HG02938 (cell line): Measurements from ENCODE around the gene CNOT9.
"Not testable (repeated sequence)": the region's sequence is repeated elsewhere in the genome, so short reads cannot be mapped to it uniquely, and the experiment has no call there.

Source experiments
- ATAC-seq: cut with Tn5 transposase; IDR thresholded peaks from one replicate; pipeline ENCODE4 v1.9.1; 2021; ENCODE audit warnings: mild to moderate bottlenecking, moderate library complexity; ENCODE audit not compliant: unreplicated experiment

CNOT9 gene, protein sequence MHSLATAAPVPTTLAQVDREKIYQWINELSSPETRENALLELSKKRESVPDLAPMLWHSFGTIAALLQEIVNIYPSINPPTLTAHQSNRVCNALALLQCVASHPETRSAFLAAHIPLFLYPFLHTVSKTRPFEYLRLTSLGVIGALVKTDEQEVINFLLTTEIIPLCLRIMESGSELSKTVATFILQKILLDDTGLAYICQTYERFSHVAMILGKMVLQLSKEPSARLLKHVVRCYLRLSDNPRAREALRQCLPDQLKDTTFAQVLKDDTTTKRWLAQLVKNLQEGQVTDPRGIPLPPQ

DNA sequence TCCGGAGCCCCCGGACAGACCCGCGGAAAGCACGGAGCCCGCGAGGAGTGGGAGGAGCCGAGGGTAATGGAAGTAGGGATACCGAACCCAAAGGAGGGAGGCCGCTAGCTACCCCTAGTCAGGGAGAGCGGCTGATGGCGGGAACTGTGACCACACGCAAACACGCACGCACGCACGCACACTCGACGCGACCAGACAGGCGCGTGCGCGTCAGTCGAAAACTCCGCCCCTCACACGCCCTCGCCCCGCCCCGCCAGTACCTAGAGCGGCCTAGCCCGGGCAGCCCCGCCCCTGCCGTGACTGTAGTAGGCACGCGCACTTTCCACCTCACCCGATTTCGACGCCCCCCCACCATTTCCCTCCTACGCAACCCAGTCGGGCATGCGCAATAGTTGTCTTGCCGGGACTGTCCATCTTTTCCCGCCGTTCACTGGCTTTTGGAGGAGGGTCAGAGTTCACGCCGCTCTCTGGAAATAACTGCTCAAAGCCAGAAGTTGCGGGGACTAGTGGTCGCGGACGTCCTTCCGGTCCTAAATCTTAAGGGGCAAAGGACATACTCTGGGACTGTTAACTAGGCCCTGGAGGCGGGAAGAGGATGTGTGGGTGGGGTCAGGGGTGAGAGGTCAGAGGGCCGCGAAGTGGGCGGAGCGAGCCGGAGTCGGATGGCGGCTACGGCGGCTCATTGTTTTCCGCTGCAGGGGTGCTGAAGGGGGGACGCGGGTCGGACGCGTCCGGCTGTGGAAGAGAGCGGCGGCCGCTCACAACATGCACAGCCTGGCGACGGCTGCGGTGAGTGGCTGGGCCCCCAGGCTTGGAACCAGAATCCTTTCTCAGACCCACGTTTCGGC, at the start of gene CNOT9, which contains the start of gene USP37:
TSS of gene CNOT9 (plus strand) at position 650 of the 848 bp plus-strand sequence. CDS start at position 766, 116 bp downstream.
TSS of gene USP37 (minus strand) at position 162 of the 848 bp plus-strand sequence. CDS start 9,698 bp downstream, outside the sequence.
- ATAC-seq = peak; percentile 72

DNA sequence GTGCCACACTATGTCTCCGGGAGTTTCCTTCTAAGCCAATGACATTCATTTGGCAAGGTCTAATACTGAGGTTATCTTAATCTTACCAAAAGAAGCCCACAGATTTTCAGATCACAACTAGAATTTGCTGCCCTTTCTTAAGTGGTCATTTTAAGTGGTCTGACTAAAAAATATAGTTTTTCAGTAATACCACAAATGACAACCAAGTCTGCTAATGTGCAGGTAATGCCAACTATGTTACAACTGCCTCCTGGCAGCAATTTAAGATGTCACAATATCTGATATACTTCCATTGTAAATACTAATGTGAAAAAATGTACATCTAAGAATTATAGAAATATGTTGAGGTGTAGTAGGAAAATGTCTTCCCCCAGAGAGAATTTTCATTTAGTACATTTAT, 49.8 kb upstream of the CNOT9 start:
- no peak for ATAC-seq

DNA sequence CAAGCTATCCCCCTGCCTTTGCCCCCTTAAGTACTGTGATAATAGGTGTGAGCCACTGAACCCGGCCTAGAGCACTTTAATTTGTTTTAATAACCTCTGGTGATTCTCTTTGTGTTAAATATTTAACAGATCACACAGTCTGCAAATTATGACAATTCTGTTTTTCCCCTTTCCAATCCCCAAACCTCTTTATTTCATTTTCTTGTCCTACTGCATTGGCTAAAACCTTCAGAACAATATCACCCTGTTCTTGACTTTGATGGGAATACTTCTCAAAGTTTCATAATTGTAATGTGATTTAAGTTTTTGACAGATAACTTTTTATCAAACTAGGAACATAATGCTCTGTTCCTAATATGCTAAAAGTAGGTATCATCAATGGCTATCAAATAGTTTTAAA, 45.0 kb upstream of the CNOT9 start:
- ATAC-seq = no peak

DNA sequence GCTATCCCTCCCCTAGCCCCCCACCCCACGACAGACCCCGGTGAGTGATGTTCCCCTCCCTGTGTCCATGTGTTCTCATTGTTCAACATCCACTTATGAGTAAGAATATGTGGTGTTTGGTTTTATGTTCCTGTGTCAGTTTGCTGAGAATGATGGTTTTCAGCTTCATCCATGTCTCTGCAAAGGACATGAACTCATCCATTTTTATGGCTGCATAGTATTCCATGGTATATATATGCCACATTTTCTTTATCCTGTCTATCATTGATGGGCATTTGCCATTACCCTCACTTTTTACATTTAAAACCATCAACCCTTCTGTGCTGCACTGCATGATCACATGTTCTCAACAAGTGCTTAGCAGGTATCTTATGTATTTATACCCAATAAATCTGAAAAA, 40.2 kb upstream of the CNOT9 start:
- ATAC-seq = not testable (repeated sequence)

DNA sequence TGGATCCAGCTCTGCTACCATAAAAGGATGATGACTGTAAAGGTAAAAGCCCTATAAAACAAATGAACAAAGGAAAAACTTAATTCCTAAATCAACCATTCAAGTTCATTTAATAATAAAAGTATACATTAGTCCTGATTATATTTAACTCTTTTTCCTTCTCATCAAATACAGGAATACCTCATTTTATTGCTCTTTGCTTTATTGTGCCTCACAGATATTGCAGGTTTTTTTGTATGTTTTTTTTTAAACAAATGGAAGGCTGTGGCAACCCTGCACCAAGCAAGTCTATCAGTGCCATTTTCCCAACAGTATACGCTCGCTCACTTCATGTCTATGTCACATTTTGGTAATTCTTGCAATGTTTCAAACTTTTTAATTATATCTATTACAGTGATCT, 38.6 kb upstream of the CNOT9 start:
- ATAC-seq = no peak

DNA sequence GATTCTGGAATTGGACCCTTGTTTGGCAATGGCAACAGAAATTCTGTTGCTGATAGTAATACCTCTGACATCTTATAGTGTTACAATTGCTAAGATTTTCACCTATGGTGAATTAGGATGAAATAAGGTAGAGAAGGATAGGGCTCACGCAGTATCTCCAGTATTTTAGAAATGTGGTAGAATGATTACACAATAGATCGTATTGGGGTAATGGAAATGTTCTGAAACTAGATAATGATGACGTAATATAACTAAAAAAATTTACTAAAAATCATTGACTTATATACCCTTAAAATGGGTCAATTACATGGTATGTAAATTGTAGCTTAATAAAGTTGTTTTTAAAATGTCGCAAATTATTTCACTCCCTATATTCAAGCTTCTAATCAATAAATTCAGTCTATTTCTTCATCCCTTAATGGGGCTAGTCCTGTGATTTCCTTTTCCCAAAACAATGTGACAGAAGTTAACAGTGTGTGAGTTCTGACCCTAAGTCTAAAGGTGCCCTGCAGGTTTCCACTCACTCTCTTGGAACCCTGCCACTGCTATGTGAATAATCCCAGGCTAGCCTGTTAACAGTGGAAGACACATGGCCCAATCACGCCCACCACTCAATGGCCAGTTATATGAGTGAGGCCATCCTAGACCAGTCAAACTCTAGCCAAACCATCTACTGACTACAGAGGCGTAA, 31.7 kb upstream of the CNOT9 start:
- no peak for ATAC-seq

DNA sequence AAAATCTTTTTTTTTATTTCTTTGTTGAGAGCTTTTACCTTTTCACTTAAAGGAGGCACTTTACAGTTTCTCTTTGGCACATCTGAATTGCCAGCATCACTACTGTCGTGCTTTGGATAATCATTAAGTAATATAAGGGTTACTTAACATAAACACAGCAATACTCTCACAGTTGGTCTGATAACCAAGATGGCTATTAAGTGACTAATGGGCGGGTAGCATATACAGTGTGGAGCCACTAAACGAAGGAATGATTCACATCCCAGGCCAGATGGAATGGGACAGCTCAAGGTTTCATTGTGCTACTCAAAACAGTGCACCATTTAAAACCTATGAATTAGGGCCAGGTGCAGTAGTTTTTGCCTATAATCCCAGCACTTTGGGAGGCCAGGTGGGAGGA, 28.6 kb upstream of the CNOT9 start:
- no peak for ATAC-seq

DNA sequence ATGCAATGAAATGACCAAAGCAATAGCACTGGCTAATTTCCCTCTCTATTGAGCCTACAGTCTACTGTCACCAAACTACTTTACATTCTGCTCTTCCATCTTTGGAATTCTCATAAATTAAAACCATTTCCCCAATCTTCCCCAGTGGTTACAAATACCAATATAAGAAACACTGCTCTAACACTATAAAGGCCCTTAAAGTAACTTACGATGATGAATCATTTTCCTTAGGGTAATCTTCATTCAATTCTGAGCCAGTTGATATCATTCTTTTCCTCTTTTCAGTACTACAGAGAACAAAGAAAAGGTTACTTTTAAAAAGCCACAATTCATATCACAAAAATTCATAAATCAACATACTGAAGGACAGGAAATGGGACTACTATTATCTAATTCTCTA, 22.6 kb upstream of the CNOT9 start:
- ATAC-seq = no peak

DNA sequence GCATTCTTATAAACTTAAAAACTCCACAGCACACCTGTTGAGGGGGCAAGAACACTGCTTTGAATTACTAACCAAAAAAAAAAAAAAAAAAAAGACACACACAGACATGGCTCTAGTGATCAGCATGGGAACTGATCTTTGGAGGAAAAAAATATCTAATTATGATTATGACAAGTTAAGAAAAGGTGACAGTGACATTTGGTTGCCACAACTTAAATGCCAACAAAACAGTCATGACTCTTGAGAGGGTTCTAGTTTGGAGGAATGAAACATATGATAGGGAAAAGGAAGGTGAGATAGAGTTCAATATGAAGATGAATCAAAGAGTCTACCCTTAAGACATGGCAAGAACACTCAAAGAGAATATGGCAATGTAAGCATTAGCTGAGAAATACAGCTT, 21.1 kb upstream of the CNOT9 start:
- no peak for ATAC-seq

DNA sequence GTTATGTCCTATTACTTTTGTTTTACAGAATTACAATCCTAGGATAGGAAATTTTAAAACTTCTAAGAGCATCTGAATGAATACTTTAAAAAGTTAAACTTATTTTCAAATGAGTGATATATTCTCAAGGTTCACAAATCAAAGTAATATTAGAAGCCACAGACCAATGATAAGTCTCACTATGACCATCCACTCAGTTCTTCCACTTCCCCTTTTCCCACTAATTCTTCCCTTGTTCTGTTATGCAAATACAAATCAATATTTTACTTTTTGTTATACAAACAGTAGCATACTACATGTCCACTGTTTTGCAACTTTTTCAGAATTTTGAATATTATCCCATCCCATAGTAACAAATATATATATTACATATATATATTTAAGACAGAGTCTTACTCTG, 20.7 kb upstream of the CNOT9 start:
- ATAC-seq = no peak

DNA sequence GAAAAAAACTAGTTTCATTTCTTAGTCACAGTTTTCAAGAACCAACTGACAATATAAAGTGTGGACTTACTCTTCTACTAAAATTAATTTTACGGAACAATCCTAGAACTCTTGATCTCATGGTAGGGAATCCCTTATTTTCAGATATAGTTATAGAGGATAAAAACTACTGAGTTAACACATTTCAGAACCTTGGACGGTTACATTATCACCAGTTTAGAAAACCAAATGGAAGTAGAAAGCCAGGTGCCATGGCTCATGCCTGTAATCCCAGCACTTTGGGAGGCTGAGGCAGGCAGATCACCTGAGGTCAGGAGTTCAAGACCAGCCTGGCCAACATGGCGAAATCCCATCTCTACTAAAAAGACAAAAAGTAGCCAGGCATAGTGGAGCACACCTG, 14.4 kb upstream of the CNOT9 start:
- ATAC-seq = not testable (repeated sequence)

DNA sequence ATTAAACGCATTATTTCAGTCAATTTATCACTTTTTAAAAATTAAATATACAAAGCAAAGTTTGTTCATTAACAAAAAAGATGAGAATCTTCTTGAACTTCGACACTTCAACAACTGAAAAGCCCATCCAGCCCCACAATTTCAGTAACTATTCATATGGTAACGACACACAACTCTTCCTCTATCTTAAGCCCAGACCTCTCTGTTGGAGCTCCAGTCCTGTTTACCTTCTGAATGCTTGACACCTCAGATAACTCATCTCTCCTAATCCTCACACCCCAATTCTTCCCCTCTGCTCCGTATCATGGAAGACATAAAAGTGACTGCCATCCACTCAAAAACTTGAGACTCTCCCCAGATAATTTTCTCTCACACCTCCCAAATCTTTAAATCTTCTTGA, 13.1 kb upstream of the CNOT9 start:
- no peak for ATAC-seq

DNA sequence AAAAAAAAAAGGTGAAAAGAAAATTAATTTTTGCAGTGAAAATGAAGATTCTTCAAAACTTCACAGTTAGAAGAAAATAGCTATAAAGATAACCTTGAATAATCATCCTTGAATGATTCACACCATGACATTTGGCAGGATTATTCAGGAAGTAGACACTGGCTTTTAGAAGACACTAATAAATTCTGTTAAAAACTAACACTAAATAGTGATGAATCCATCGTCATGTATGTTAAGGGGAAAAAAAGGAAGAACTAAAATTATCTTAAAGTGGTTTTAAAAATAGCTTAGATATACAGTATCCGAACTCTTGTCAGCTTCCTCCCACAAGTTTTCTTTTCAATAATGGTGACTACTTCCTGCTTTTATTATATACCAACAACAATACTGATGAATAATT, 10.7 kb upstream of the CNOT9 start:
- ATAC-seq = no peak

DNA sequence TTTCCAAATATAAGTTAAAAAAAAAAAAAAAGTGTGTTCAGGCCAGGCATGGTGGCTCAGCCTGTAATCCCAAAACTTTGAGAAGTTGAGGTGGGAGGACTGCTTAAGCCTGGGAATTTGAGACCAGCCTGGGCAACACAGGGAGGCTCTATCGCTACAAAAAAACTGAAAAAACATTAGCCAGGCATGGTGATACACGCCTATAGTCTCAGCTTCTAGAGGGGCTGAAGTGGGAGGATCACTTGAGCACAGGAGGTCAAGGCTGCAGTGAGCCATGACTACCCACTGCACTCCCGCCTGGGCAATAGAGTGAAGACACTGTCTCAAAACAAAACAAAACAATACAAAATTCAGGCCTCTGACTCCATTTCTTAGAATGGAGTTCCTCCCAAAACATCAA, 9.7 kb upstream of the CNOT9 start:
- no peak for ATAC-seq

DNA sequence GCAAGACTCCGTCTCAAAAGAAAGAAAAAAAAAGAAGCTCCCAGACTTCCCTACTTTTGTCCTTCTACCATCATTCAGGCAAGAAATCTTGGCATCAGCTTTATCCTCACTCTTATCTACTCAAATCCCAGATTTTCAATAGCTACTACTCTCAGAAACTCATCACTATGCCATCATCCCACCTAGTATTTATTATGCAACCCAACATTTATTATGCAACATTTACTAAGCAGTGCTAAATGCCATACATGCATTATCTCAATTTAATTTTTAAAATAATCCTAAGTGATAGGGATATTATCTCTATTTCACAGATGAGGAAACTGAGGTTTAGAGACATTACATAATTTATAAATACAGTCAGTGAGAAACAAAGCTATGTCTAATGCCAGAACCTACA, 4.6 kb upstream of the CNOT9 start:
- ATAC-seq = no peak

DNA sequence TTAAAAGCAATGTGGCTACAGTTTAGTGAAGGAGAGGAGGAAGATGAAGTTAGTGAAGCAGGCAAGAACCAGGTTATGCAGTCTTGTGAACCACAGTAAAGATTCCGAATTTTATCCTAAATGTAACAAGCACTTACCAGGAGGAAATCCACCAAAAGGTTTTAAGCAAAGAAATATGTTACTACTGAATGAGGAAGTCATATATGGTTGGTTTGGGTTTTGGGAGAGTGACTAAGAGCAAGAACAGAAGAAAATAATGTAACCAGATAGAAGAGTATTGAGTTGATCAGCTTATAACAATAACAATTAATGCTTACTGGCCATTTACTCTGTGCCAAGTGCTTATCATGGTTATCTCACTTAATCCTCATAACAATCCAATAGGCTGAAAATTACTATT, 2.3 kb upstream of the CNOT9 start:
- no peak for ATAC-seq

DNA sequence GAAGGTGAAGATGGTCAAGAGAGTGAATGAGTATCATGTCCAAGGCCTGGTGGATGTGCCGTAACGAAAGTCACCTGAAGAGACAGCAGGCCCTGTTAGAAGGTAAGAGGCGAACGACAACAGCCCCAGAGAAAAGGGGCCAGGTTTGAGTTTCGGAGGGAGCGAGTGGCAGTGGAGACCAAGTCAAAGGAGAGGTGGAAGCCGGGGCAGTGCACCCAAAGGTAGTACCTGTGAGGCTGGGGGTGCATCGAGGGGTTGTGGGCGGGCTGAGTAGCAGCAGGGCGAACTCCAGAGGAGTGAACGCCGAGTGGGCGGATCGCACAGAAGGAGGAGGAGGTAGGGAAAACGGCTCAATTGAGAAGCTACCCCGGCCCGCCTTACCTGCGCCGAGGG, 846 bp upstream of the CNOT9 start:
- ATAC-seq = peak; percentile 35

DNA sequence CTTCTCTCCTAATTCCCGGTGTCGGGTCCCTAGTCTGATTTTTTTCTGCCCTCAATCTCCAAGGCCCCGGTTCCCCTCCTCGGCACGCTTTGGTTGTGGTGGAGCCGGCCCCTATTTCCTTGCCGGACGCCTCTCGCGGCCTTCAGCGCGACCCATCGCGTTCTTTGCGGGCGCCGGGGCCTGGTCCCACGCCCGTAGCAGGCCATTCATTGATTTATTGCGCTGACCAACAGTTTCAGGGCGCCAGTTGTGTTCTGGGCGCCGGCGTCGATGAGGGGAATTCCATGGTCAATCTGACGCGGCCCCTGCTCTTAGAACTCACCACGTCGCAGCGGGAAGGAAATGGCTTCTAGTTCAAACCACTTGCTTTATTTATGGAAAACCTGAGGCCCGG, 396 bp downstream of the CNOT9 start:
- ATAC-seq = peak; percentile 24

DNA sequence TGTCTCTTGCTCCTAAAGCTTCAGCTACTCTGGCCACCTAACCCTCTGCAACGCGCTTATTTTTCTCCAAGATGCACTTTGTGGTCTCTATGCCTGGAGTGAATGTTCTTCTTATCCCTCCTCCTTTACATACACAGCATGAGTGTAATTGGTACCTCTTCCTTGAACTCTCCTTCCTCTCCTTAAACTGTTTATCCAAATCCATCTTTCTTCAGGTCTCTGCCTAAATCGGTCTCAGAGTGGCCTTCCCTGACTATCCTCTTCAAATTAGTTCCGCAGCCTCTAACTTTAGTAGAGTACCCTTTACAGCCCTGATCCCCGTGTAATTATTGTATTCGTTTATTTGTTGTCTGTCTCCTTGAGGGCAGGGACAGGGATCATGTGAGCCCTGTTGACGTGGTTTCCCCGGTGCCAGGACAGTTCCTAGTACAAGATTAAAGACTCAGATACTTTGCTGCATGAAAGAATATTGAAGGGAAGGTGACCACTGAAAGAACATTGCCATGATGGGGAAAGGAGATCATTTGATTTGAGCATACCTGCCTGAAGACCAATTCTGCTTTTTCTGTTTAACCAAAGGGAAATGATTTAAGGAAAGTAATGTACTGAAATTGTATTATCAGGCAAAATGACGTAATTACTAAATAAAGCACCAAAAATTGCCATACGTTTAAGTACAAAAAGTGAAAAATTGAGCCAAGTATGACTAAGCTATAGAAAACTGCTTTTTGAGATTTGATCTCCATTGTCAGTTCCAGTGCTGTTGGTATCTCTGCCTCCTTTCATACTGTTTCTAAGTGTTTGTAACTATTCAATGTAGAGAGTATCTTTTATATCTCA, 1.2 kb downstream of the CNOT9 start:
- no peak for ATAC-seq

DNA sequence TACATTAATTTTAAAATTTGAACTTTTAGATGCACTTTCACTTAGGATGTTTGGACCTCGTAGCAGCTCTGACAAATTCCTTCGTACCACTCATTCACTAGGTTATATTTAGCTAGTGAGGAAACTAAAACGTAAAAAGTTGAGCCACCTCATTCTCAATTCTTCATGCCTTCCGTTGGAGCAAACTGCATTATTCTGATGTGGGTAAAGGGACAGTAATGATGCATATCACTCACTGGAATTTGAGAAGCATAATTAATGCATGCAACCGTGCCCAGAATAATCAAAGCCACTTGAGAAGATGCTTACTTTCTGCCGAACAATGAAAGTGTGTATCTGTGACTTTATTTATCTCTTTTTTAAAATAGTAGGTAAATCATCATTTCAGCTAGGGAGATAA, 2.2 kb downstream of the CNOT9 start:
- ATAC-seq = no peak

DNA sequence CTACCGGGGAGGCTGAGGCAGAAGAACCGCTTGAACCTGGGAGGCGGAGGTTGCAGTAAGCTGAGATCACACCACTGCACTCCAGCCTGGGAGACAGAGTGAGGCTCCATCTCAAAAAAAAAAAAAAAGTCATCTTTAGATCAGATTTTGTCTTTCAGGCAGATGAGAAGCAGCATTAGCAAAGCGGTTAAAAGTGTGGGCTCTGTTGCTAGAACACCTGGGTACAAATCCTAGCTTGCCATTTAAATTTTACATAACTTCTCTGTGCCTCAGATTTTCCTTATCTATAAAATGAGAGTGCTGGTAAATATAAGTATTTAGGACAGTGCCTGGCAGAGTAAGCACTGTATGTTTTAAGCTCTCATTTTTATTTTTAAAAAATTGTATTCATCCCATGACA, 8.2 kb downstream of the CNOT9 start:
- no peak for ATAC-seq
